Measurements from ENCODE around the gene COL4A3.

GRCh38 chr2:227150222-227150936 lies 14.0 kb upstream of the COL4A3 start:
- TF ChIP-seq CTCF (IDR thresholded peaks at IDR 0.05) (no peak), POLR2AphosphoS5 (IDR thresholded peaks at IDR 0.05) (no peak)
